Fibroblast of lung (primary cell): ENCODE measurements around the gene UBE2L6. TPM values are rescaled to one million over a fixed set of nuclear protein-coding genes. Genes with fewer than 3 reads are reported as not detected.

ENCODE experiments used
- DNase-seq, 2 donors: peaks; one replicate each; pipeline versions ENCODE4 v3.0.0 to v3.0.0-alpha.2; 2010; ENCODE audit warnings: low read depth in 2 of 2
- H2AFZ ChIP-seq: 2 replicates; pipeline ENCODE4 v1.5.1; 2012; ENCODE audit warnings: low read length, control low read depth, inconsistent platforms
- H3K27ac ChIP-seq: 2 replicates; pipeline ENCODE4 v1.5.1; 2011; ENCODE audit warnings: low read length, control low read depth; ENCODE audit not compliant: insufficient read depth
- H3K27me3 ChIP-seq: 2 replicates; pipeline ENCODE4 v1.5.1; 2011; ENCODE audit warnings: mild to moderate bottlenecking, low read length; ENCODE audit not compliant: control insufficient read depth, insufficient read depth
- H3K36me3 ChIP-seq: 2 replicates; pipeline ENCODE4 v1.5.1; 2011; ENCODE audit warnings: low read length; ENCODE audit not compliant: control insufficient read depth, insufficient read depth
- H3K4me1 ChIP-seq: 2 replicates; pipeline ENCODE4 v1.5.1; 2011; ENCODE audit warnings: low read length; ENCODE audit not compliant: control insufficient read depth, insufficient read depth; ENCODE audit errors: extremely low read depth
- H3K4me2 ChIP-seq: 2 replicates; pipeline ENCODE4 v1.5.1; 2011; ENCODE audit warnings: low read length, control low read depth; ENCODE audit not compliant: insufficient read depth; ENCODE audit errors: extremely low read depth
- H3K4me3 ChIP-seq, 4 experiments: fragments of 200-600 bp in 1 of 4; sonication (generic) in 1 of 4; replicated peaks in 1 of 4; 2 replicates each; pipeline ENCODE4 v1.5.1; 2011 to 2016; ENCODE audit warnings: low read length in 4 of 4, low read depth in 3 of 4, mild to moderate bottlenecking in 3 of 4, control low read depth in 2 of 4, inconsistent platforms in 1 of 4, mixed read lengths in 1 of 4; ENCODE audit not compliant: insufficient read depth in 1 of 4; ENCODE audit errors: control extremely low read depth in 1 of 4
- H3K79me2 ChIP-seq: 2 replicates; pipeline ENCODE4 v1.5.1; 2012; ENCODE audit warnings: mild to moderate bottlenecking, low read length, inconsistent platforms; ENCODE audit not compliant: control insufficient read depth, insufficient read depth
- H3K9ac ChIP-seq: 2 replicates; pipeline ENCODE4 v1.5.1; 2011; ENCODE audit warnings: mild to moderate bottlenecking, low read length, control low read depth; ENCODE audit not compliant: insufficient read depth
- H3K9me3 ChIP-seq: 2 replicates; pipeline ENCODE4 v1.5.1; 2012; ENCODE audit warnings: low read depth, low read length; ENCODE audit not compliant: control insufficient read depth, insufficient read depth
- H4K20me1 ChIP-seq: 2 replicates; pipeline ENCODE4 v1.5.1; 2011; ENCODE audit warnings: low read length; ENCODE audit not compliant: control insufficient read depth, insufficient read depth; ENCODE audit errors: extremely low read depth
- EZH2 ChIP-seq: IDR thresholded peaks from 2 replicates; pipeline ENCODE4 v1.5.1; 2012; ENCODE audit warnings: low read length, control low read depth, mild to moderate bottlenecking; ENCODE audit errors: missing control alignments
- polyA plus RNA-seq, 2 donors: library from polyadenylated mRNA; depleted of rRNA in 1 of 2; stranded (reverse) in 1 of 2; unstranded in 1 of 2; fragments of >200 nt; gene quantifications; 2 replicates each; pipeline ENCODE4 v1.2.1, GENCODE V29; 2011 to 2012; ENCODE audit warnings: missing spikeins in 1 of 2
- total RNA-seq: library from RNA; depleted of rRNA; stranded (reverse); fragments of >200 nt; gene quantifications from 2 replicates; pipeline ENCODE4 v1.2.1, GENCODE V29; 2014
- TF ChIP-seq, protein P1 (sequence below), 2 donors: IDR thresholded peaks in 1 of 2; conservative IDR thresholded peaks in 1 of 2; 1 replicate in 1 of 2; 2 replicates in 1 of 2; pipeline ENCODE4 v1.5.1; 2011 to 2012; ENCODE audit warnings: low read length in 2 of 2, control low read depth in 1 of 2, inconsistent platforms in 1 of 2, low read depth in 1 of 2, mild to moderate bottlenecking in 1 of 2

Gene UBE2L6
- total and polyA plus RNA-seq, 2 donors (not counting 1 experiment from before 2014, with no cell fraction given): 94.8 to 113 TPM

DNA sequence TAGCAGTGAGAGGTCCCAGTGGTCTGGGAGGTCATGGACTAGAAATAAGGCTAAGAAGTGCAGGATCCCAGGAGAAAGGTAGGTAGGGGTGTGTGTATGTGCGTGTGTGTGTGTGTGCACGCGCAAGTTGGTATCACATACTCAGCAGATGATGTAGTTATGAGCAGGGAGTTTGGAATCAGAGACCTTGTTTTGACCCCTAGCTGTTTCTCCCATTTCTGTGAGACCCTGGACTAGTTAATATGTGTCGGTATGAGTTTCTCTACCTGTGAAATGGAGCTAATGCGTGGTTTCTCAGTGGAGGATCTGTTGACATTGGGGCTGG is 31.3 kb upstream of the UBE2L6 start:
- peak overlapping the region; percentile 90 for H3K4me2 ChIP-seq
- peak overlapping the region; percentile 49 for H2AFZ ChIP-seq
- TF ChIP-seq, protein P1, sequence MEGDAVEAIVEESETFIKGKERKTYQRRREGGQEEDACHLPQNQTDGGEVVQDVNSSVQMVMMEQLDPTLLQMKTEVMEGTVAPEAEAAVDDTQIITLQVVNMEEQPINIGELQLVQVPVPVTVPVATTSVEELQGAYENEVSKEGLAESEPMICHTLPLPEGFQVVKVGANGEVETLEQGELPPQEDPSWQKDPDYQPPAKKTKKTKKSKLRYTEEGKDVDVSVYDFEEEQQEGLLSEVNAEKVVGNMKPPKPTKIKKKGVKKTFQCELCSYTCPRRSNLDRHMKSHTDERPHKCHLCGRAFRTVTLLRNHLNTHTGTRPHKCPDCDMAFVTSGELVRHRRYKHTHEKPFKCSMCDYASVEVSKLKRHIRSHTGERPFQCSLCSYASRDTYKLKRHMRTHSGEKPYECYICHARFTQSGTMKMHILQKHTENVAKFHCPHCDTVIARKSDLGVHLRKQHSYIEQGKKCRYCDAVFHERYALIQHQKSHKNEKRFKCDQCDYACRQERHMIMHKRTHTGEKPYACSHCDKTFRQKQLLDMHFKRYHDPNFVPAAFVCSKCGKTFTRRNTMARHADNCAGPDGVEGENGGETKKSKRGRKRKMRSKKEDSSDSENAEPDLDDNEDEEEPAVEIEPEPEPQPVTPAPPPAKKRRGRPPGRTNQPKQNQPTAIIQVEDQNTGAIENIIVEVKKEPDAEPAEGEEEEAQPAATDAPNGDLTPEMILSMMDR (conservative IDR thresholded peaks at IDR 0.05 in 1 of 2, IDR thresholded peaks at IDR 0.05 in 1 of 2; ENCODE audit: low read depth in 1 of 2, low read length in 2 of 2): no peak
- TF ChIP-seq EZH2: no peak
- peak overlapping the region; percentile 53 for H3K9ac ChIP-seq
- H3K79me2 ChIP-seq: no peaks in the 10 kb centered on the region
- DNase-seq: peak; percentile 37 to 51
- peak overlapping the region; percentile 72 for H3K27ac ChIP-seq
- no peaks in the 10 kb centered on the region for H4K20me1 ChIP-seq
- H3K4me3 ChIP-seq: peak overlapping the region; percentile 36 to 65 (median 54)
- peaks cover 12% of the 10 kb centered on the region for H3K4me1 ChIP-seq
- no peaks in the 10 kb centered on the region for H3K9me3 ChIP-seq
- H3K27me3 ChIP-seq: peaks cover 2% of the 10 kb centered on the region
- H3K36me3 ChIP-seq: no peaks in the 10 kb centered on the region

DNA sequence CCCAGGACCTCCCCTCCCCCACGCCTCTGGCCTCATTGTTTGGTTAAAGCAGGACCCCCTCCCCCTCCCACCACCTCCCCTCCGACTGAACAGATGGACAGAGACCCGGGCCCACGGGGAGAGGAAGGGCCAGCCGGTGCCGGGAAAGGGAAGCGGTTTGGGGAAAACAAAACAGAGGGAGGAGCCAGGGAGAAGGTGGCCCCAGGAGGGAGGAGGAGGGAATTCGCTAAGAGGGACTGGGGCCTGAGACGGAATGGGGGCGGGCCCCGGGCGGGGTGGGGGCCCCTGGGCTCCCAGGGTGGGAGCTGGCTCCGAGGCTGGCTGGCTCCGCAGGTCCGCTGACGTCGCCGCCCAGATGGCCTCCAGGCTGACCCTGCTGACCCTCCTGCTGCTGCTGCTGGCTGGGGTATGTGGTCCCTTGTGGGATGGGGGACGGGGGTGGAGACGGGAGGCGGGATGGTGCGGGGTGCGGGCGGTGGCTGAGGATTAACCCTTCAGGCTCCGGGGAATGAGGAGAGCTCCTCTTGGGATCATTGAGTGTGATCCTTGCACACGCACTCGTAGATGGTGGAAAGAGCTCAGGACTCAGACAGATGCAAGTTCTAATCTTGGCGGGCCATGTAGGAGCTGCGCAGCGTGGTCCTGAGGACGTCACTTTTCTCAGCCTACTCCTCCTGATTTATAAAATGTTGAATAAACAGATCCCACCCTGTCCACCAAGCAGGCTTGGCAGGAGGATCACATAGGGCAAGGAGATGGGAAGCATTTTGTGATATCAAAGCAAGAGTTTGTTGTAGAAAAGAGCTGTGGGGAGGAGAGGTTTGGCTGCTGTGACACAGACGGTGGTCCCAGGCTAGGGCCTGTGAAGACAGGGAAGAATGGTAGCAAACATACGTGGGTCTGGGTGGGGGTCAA is 30.7 kb upstream of the UBE2L6 start:
- Histone ChIP-seq H3K4me1 (peaks cover 12% of the 10 kb centered on the region), H3K79me2 (no peaks in the 10 kb centered on the region), H3K4me2 (peak overlapping the region; percentile 90), H4K20me1 (no peaks in the 10 kb centered on the region), H3K27me3 (peaks cover 2% of the 10 kb centered on the region), H3K27ac (peak overlapping the region; percentile 72), H3K9ac (peak overlapping the region; percentile 64), H3K9me3 (no peaks in the 10 kb centered on the region), H3K36me3 (no peaks in the 10 kb centered on the region), H3K4me3 (peak overlapping the region; percentile 36 to 65 (median 54)), H2AFZ (peak overlapping the region; percentile 49)
- TF ChIP-seq, protein P1 (conservative IDR thresholded peaks at IDR 0.05 in 1 of 2, IDR thresholded peaks at IDR 0.05 in 1 of 2; ENCODE audit: low read depth in 1 of 2, low read length in 2 of 2): no peak
- TF ChIP-seq EZH2: no peak
- peak; percentile 16 to 78 for DNase-seq

GRCh38 chr11:57597461-57597915 is 30.0 kb upstream of the UBE2L6 start, which contains the start of gene SERPING1:
Gene SERPING1, plus strand, starts transcription at chr11:57597685. Its CDS starts 586 bp downstream, at chr11:57598271.
- no peaks in the 10 kb centered on the region for H3K79me2 ChIP-seq
- TF ChIP-seq, protein P1 (conservative IDR thresholded peaks at IDR 0.05 in 1 of 2, IDR thresholded peaks at IDR 0.05 in 1 of 2; ENCODE audit: low read depth in 1 of 2, low read length in 2 of 2): no peak
- TF ChIP-seq EZH2: no peak
- peak within 1 kb of the TSS; percentile 36 to 65 (median 54) for H3K4me3 ChIP-seq
- H3K36me3 ChIP-seq: no peaks in the 10 kb centered on the region
- H2AFZ ChIP-seq: peak within 1 kb of the TSS; percentile 60
- peak within 1 kb of the TSS; percentile 64 for H3K9ac ChIP-seq
- DNase-seq: peak in 1 of 2 donors; percentile 48
- peaks cover 4% of the 10 kb centered on the region for H3K27me3 ChIP-seq
- peak within 1 kb of the TSS; percentile 90 for H3K4me2 ChIP-seq
- H3K9me3 ChIP-seq: no peaks in the 10 kb centered on the region
- peaks cover 12% of the 10 kb centered on the region for H3K4me1 ChIP-seq
- H4K20me1 ChIP-seq: no peaks in the 10 kb centered on the region
- peak within 1 kb of the TSS; percentile 72 for H3K27ac ChIP-seq
